Fibroblast of upper back skin (primary cell): ENCODE measurements around the gene NOL4L.

Source experiments
- DNase-seq: peaks from one replicate; pipeline ENCODE4 v3.0.0-alpha.2; 2013

Gene NOL4L

GRCh38 chr20:32454164-32455145 lies 130.7 kb downstream of the NOL4L start:
- no peak for DNase-seq

- no peak for DNase-seq
Observed at GRCh38 chr20:32453467-32454163, 131.5 kb downstream of the NOL4L start.

- DNase-seq = no peak
Observed at GRCh38 chr20:32452776-32453466, 132.2 kb downstream of the NOL4L start.

- DNase-seq = no peak
Observed at GRCh38 chr20:32451682-32452461, 133.3 kb downstream of the NOL4L start.

GRCh38 chr20:32451340-32451681 lies 133.8 kb downstream of the NOL4L start:
- DNase-seq = no peak

GRCh38 chr20:32450484-32451061 lies 134.6 kb downstream of the NOL4L start:
- no peak for DNase-seq

- DNase-seq = no peak
Observed at GRCh38 chr20:32449890-32450401, 135.2 kb downstream of the NOL4L start.

- no peak for DNase-seq
Observed at GRCh38 chr20:32449057-32449889, 135.9 kb downstream of the NOL4L start.

- no peak for DNase-seq
Observed at GRCh38 chr20:32448306-32449056, 136.7 kb downstream of the NOL4L start.

- no peak for DNase-seq
Observed at GRCh38 chr20:32447136-32448027, 137.8 kb downstream of the NOL4L start.

- DNase-seq = no peak
Observed at GRCh38 chr20:32446301-32447100, 138.6 kb downstream of the NOL4L start.

- DNase-seq = no peak
Observed at GRCh38 chr20:32445539-32446273, 139.4 kb downstream of the NOL4L start.

- no peak for DNase-seq
Observed at GRCh38 chr20:32444474-32445220, 140.5 kb downstream of the NOL4L start.

- no peak for DNase-seq
Observed at GRCh38 chr20:32443386-32443974, 141.7 kb downstream of the NOL4L start.

GRCh38 chr20:32442630-32443373 lies 142.3 kb downstream of the NOL4L start:
- no peak for DNase-seq

- DNase-seq = no peak
Observed at GRCh38 chr20:32441638-32442037, 143.5 kb downstream of the NOL4L start.
